HL-60/S4 (cell line): ENCODE measurements around the gene PCDHB1.
"Not testable (repeated sequence)": the region's sequence is repeated elsewhere in the genome, so short reads cannot be mapped to it uniquely, and the experiment has no call there.

Experiments
- in situ Hi-C: fragments of 300-500 bp; cut with MboI; formaldehyde crosslinking; loops from 2 replicates; pipeline ENCODE4 v1.14.3; 2022; ENCODE audit warnings: low sequenced_read_pairs

The PCDHB1 gene

GRCh38 chr5:141082228-141082627 is 31.1 kb downstream of the PCDHB1 start:
- in situ Hi-C loops, result no loop called here

GRCh38 chr5:141084487-141084989 is 33.4 kb downstream of the PCDHB1 start:
- in situ Hi-C loops, result no loop called here

- in situ Hi-C loops, result no loop called here
These were observed 43.5 kb downstream of the PCDHB1 start, which contains the start of gene PCDHB2 for GRCh38 chr5:141094481-141095262. Gene PCDHB2 (plus strand): TSS chr5:141094615. CDS start chr5:141094791, 176 bp downstream.

GRCh38 chr5:141095263-141095641 is 44.1 kb downstream of the PCDHB1 start:
- in situ Hi-C loops, result no loop called here

GRCh38 chr5:141096181-141096580 is 45.0 kb downstream of the PCDHB1 start:
- in situ Hi-C loops, result not testable (repeated sequence)

GRCh38 chr5:141096586-141096985 is 45.4 kb downstream of the PCDHB1 start:
- in situ Hi-C loops, result not testable (repeated sequence)

GRCh38 chr5:141100243-141100805 is 49.1 kb downstream of the PCDHB1 start, which contains the start of gene PCDHB3:
Gene PCDHB3 (plus strand): TSS chr5:141100473. CDS start chr5:141100650, 177 bp downstream.
- in situ Hi-C loops, result no loop called here

GRCh38 chr5:141101059-141101458 is 49.9 kb downstream of the PCDHB1 start:
- in situ Hi-C loops, result no loop called here

- in situ Hi-C loops, result not testable (repeated sequence)
These were observed 50.9 kb downstream of the PCDHB1 start for GRCh38 chr5:141102070-141102469.

- in situ Hi-C loops, result not testable (repeated sequence)
These were observed 51.3 kb downstream of the PCDHB1 start for GRCh38 chr5:141102471-141102870.

- in situ Hi-C loops, result no loop called here
These were observed 54.2 kb downstream of the PCDHB1 start for GRCh38 chr5:141105350-141105749.
